Raji (cell line): ENCODE measurements around the gene USP47.

ENCODE experiments used
- POLR2A ChIP-seq: IDR thresholded peaks from 2 replicates; pipeline ENCODE4 v1.6.1; 2011; ENCODE audit warnings: low read depth, low read length, control low read depth; ENCODE audit not compliant: insufficient read depth

Gene USP47

GRCh38 chr11:11931461-11932055 is 89.8 kb downstream of the USP47 start:
- TF ChIP-seq POLR2A, result no peak

GRCh38 chr11:11935536-11935935 is 93.8 kb downstream of the USP47 start:
- TF ChIP-seq POLR2A, result no peak

GRCh38 chr11:11937433-11937832 is 95.7 kb downstream of the USP47 start:
- TF ChIP-seq POLR2A, result no peak

GRCh38 chr11:11937957-11938356 is 96.2 kb downstream of the USP47 start:
- no peak for TF ChIP-seq POLR2A

- no peak for TF ChIP-seq POLR2A
These were observed 98.8 kb downstream of the USP47 start for GRCh38 chr11:11940551-11940950.

- TF ChIP-seq POLR2A, result no peak
These were observed 100.9 kb downstream of the USP47 start for GRCh38 chr11:11942668-11943067.

GRCh38 chr11:11944444-11944843 is 102.7 kb downstream of the USP47 start:
- TF ChIP-seq POLR2A, result no peak

- TF ChIP-seq POLR2A, result no peak
These were observed 104.4 kb downstream of the USP47 start for GRCh38 chr11:11946180-11946579.

GRCh38 chr11:11946878-11947277 is 105.1 kb downstream of the USP47 start:
- no peak for TF ChIP-seq POLR2A

- TF ChIP-seq POLR2A, result no peak
These were observed 106.1 kb downstream of the USP47 start for GRCh38 chr11:11947825-11948224.

GRCh38 chr11:11948242-11948947 is 106.6 kb downstream of the USP47 start:
- TF ChIP-seq POLR2A, result no peak

- TF ChIP-seq POLR2A, result no peak
These were observed 107.7 kb downstream of the USP47 start for GRCh38 chr11:11949482-11949881.

- no peak for TF ChIP-seq POLR2A
These were observed 110.3 kb downstream of the USP47 start for GRCh38 chr11:11952036-11952435.

GRCh38 chr11:11956006-11956405 is 114.2 kb downstream of the USP47 start:
- TF ChIP-seq POLR2A, result no peak

- no peak for TF ChIP-seq POLR2A
These were observed 116.8 kb downstream of the USP47 start for GRCh38 chr11:11958403-11959231.

GRCh38 chr11:11959601-11960000 is 117.8 kb downstream of the USP47 start:
- no peak for TF ChIP-seq POLR2A
